ENCODE results near the gene LONP1.

DNA sequence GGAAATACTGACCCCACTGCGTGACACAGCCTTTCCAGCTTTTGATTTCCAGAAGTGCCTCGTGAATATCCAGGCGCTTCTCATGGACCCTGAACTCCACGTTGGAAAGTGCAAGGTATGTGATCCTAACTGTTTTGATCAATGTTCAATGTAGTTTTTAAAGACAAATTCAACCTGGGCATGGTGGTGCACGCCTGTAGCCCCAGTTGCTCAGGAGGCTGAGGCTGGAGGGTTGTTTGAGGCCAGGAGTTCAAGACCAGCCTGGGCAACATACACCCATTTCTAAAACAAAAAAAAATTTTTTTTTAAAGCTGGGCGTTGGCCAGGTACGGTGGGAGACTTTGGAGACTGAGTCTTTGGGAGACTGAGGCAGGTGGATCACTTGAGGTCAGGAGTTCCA, 31.8 kb upstream of the LONP1 start:
- no peak for TF ChIP-seq POLR2AphosphoS5 (IDR thresholded peaks at IDR 0.05; ENCODE audit: low read depth)
- TF ChIP-seq, protein P1, sequence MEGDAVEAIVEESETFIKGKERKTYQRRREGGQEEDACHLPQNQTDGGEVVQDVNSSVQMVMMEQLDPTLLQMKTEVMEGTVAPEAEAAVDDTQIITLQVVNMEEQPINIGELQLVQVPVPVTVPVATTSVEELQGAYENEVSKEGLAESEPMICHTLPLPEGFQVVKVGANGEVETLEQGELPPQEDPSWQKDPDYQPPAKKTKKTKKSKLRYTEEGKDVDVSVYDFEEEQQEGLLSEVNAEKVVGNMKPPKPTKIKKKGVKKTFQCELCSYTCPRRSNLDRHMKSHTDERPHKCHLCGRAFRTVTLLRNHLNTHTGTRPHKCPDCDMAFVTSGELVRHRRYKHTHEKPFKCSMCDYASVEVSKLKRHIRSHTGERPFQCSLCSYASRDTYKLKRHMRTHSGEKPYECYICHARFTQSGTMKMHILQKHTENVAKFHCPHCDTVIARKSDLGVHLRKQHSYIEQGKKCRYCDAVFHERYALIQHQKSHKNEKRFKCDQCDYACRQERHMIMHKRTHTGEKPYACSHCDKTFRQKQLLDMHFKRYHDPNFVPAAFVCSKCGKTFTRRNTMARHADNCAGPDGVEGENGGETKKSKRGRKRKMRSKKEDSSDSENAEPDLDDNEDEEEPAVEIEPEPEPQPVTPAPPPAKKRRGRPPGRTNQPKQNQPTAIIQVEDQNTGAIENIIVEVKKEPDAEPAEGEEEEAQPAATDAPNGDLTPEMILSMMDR (IDR thresholded peaks at IDR 0.05; ENCODE audit: insufficient read depth, low read length) = no peak
- TF ChIP-seq SPI1 (IDR thresholded peaks at IDR 0.05; ENCODE audit: borderline replicate concordance, low read depth) = no peak
- TF ChIP-seq GABPA (IDR thresholded peaks at IDR 0.05; ENCODE audit: low read depth) = no peak
